NCI-H1092 (cell line): Measurements from ENCODE around the gene CCDC185.
"Not testable (repeated sequence)": the region's sequence is repeated elsewhere in the genome, so short reads cannot be mapped to it uniquely, and the experiment has no call there.

Experiments used
- DNase-seq: peaks from one replicate; lab custom pipeline; 2025; lab: John Stamatoyannopoulos, UW

CCDC185 gene

DNA sequence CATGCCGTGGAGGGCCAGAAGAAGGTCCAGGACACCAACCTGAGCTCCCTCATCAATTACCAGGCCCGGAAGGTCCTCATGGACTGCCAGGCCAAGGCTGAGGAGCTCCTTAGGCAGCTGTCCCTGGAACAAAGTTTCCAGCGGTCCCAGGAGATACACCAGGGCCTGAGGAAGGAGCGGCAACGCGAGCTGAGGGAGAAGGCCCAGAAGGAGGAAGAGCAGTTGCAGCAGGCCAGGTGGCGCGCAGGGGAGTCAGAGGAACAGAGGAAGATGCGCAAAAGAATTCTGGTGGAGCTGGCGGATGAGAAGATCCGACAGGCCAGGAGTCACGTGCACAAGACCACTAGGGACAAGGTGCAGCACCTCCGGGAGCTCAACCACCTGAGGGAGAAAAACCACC, 1.5 kb downstream of the CCDC185 start:
- DNase-seq = no peak

GRCh38 chr1:223399393-223399792, 6.2 kb downstream of the CCDC185 start:
- DNase-seq = not testable (repeated sequence)

DNA sequence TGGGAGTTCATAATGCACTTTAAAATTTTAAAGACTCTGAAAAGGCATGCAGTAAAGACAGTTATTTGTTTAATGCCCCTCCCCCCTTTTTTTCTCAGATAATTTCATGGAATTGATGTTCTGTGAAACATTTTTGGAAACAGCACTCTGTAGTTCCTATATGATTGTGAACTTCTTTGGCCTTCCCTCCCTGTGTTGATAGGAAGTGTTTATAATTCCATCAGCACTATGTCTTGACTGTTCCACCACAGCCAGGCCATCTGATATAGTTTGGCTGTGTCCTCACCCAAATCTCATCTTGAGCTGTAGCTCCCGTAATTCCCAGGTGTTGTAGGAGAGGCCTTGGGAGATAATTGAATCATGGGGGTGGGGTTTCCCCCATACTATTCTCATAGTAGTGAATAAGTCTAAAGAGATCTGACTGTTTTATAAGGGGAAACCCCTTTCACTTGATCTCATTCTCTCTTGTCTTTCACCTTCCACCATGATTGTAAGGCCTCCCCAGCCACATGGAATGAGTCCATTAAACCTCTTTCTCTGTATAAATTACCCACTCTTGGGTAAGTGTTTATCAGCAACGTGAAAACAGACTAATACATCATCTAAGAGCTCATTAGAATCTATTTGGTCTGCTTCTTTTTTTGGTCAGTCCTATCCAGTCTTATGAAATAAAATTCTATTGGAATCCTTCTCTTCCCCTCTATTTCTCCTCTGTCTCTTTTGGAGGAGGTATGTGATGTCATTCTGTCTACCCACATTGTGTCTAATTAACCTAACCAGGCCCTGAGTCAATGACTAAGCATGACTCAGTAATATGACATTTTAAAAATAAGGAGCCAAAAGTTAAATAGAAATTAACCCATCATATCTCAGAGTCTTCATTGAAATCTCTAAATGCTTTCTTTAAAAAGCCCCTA, 8.9 kb downstream of the CCDC185 start:
- no peak for DNase-seq

DNA sequence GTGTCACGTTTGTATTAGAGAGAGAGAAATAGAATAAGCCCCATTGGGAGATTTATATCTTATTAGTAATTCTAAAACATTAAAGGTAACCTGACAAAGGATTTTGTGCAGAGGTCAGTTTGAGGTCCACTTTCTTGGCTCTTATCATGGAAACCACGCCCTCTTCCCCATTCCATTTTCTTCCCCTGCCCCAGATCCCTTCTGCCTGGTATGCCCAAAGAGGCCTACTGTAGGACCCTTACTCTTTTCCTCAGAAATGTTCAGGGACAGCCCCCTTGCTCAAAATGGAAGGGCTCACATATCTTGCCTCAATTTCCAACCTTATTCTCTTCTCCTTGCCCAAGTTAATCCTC, 9.6 kb downstream of the CCDC185 start:
- DNase-seq = no peak

- DNase-seq = no peak
These were observed 10.1 kb downstream of the CCDC185 start for GRCh38 chr1:223403184-223403815.

DNA sequence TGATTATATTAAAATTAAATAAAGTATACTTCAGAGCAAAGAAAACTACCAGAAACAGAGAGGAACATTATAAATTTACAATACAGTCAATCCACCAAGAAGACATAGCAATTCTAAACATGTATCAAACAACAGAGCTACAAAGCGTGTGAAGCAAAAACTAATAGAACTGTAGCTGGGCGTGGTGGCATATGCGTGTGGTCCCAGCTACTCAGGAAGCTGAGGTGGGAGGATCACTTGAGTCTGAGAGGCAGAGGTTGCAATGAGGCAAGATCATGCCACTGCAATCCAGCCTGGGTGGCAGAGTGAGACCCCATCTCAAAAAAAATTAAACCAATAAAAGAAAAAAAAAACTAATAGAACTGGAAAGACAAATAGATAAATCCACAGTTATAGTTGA, 12.3 kb downstream of the CCDC185 start:
- no peak for DNase-seq

GRCh38 chr1:223410036-223410435, 16.8 kb downstream of the CCDC185 start:
- DNase-seq = no peak

DNA sequence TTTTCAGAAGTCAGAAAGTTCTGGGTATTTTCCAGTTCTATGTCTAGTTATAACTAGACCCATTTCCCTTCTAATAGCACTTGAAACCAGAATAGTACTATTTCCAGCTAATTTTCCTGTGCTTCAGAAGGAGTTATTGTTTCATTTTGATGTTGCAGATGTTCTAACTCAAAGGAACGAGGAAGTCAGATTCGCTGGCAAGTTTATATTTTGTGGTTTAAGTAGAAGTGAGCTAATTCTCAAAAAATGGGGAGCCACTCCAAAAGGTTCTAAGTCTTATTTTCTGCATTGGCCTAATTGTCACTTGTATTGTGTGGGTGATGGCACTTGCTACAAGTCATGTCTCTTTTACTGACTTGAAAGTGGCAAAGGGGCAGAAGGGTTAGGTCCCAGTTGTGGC, 18.1 kb downstream of the CCDC185 start:
- DNase-seq = no peak

- DNase-seq = no peak
These were observed 18.5 kb downstream of the CCDC185 start for GRCh38 chr1:223411710-223412109.

DNA sequence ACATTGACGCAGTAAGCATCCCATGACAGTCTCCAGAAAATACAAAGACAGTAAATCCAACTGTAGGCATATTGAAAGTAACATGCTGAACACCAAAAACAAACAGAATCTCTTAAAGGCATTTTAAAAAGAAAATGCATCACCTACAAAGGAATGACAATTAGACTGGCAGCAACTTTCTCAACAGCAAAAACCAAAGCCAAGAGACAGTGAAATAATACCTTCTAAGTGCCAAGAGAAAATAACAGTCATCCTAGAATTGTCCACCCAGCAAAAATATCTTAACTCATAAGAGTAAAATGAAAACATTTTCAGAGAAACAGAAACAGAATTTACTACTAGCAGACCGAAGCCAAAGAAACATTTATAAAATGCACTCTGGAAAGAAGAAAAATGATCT, 20.0 kb downstream of the CCDC185 start:
- DNase-seq = no peak

DNA sequence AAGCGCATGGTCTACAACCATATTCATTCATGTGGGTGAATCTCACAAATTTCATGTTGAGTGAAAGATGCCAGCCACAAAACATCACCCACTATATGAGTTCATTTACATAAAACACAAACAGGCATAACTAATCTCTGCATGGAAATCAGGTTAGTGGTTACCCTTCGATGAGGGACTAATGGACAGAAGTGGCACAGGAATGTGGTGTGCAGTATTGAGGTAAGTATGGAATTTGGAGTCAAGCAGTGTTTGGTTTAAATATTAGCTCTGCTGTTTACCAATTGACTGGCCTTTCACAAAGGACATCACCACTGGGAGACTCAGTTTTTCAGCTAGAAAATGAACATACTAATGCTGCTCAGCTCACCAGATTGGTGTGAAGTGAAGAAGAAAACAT, 24.2 kb downstream of the CCDC185 start:
- no peak for DNase-seq

DNA sequence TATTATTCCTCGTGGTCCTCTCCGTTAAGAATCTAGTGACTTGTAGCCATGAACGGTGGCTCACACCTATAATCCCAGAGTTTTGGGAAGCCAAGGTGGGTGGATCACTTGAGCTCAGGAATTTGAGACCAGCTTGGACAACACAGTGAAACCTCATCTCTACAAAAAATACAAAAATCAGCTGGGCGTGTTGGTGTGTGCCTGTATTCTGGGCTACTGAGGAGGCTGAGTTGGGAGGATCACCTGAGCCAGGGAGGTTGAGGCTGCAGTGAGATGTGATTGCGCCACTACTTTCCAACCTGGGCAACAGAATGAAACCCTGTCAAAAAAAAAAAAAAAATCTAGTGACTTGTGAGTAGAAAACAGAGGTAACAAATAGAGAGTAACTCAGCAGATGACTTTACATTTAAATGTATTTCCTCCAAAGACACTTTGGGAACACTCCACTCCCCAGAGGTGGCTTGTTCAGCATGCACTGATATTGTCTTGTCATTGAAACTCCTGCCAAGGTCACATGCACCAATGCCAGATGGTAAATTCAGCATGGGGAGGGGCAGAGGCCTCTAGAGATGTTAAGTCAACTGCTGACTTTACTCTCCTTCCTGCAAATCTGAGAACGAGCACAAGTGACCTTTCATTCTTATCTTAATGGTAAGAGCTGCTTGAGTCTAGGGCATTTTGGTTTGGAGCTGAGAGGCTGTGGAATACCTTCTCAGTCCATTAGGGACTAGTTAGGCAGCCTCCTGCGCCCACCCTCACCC, 24.9 kb downstream of the CCDC185 start:
- no peak for DNase-seq

DNA sequence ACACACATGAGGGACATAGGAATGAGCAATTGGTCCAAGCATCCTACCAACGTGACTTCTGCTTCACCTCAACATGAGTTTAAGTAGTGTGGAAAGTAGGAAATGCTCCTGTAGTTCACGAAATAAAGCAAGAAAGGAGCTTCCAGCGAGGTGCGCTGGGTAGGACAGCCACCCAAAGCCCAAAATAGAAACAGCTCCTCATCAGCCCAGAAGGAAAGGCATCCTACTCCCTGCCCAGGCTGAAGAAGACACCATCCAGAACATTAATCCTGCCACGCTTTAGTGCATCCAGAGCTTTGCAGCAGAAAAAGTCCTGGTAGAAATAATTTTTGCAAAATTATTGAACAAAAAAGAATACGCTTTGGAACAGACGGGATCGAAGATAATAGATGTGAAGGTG, 25.9 kb downstream of the CCDC185 start:
- no peak for DNase-seq

- no peak for DNase-seq
These were observed 26.3 kb downstream of the CCDC185 start for GRCh38 chr1:223419561-223419960.

DNA sequence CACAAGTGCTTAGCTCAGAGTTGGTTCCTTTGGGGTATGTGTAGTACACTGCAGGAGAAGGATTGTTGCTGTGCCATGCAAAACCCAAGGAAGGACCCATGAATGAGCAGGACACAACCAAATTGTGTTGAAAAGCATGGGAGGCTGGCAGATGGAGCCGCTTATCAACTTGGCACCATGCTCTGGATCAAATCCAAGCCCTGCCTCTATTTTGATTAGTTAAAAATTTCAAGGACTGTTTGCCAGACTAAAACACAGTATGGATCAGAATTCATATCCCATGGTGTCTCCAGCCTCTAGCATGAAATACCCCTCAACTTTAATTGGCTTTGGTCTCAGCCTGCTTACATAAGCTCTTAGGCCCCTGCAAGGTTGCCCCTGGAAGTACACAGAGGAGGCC, 27.8 kb downstream of the CCDC185 start:
- DNase-seq = peak; percentile 13

DNA sequence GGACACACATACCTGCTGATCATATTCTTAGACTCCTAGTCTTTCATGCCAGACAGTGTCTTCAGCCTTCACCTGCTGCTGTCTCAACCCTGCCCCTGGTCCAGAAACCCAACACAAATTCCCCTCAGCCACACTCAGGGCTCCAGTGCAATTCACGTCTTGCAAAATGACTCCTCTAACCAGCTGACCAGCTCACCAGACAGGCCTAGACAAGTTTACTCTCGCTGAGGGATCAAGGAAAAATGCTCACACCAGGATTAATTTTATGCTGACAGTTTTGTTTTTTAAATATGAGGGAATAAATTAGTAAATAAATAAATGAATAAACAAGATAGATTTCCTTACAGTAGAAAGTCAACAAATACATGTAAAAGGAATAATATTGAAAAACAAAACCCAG, 28.5 kb downstream of the CCDC185 start:
- DNase-seq = no peak

DNA sequence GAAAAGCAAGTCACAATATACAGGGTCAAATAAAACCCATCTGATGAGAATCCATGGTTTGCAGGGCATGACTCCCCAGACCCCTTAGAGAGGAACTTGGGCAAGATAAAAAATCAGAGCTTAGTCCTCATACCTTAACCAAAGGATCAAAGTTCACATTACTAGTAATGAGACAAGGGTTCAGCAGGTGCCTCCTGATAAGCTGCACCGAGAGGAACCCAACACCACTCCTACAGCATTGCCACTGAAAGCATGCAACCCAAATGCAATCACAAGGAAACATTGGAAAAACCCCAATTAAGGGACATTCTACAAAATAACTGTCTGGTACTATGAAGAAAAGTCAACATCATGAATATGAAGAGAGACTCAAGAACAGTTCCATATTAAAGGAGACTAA, 29.7 kb downstream of the CCDC185 start:
- DNase-seq = no peak

DNA sequence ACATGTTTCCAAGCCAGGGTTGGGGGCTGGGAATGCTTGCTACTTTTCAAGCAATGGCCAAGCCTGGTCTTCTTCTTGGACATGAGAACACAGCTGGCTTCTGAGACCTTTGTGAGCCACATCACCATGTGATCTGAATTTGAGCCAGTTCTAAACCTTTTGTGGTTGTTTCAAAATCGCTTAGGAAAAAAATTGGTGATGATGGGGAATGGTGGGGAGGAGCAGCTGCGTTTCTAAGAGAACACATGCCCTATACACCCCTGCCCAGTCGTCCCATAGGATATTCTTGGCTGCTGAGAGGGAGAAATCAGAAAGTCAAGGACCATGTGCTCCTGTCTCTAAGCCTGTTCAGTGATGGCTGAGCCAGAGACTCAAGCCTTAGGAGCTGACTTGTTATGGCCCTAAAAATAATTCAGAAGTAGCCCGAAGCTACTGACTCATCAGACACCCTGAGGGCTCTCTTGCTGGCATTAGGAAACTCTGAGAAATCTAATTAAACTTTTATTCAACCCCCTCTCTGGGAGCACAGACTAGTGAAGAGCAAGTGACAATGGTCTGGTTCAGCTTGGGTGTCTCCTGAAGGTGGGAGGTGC, 30.5 kb downstream of the CCDC185 start:
- no peak for DNase-seq

GRCh38 chr1:223425550-223425949, 32.3 kb downstream of the CCDC185 start:
- no peak for DNase-seq

- no peak for DNase-seq
These were observed 33.7 kb downstream of the CCDC185 start for GRCh38 chr1:223426936-223427335.

- no peak for DNase-seq
These were observed 36.1 kb downstream of the CCDC185 start for GRCh38 chr1:223429313-223429731.

DNA sequence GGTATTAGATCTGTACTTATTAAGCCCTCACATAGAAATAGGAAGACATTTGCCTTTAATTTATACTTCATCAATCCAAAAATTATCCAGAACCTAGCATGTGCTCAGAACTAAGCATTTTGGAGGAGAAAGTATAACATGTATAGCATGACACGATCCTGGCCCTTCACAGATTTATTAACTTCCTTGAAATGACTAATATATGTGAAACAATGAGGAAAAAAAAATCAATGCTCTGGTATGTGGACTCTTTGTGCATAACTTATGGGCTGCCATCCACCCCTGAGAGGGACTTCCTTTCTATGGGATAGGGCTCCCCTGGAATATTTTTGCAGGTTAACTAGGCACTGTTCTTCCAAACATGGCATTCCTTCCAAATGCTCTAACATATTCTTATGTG, 36.6 kb downstream of the CCDC185 start:
- no peak for DNase-seq

GRCh38 chr1:223430236-223430635, 37.0 kb downstream of the CCDC185 start:
- DNase-seq = no peak
